ENCODE measurements around the gene LOXL4.

The LOXL4 gene

GRCh38 chr10:98294270-98294627 lies 26.3 kb upstream of the LOXL4 start:
- no peak for DNase-seq

DNA sequence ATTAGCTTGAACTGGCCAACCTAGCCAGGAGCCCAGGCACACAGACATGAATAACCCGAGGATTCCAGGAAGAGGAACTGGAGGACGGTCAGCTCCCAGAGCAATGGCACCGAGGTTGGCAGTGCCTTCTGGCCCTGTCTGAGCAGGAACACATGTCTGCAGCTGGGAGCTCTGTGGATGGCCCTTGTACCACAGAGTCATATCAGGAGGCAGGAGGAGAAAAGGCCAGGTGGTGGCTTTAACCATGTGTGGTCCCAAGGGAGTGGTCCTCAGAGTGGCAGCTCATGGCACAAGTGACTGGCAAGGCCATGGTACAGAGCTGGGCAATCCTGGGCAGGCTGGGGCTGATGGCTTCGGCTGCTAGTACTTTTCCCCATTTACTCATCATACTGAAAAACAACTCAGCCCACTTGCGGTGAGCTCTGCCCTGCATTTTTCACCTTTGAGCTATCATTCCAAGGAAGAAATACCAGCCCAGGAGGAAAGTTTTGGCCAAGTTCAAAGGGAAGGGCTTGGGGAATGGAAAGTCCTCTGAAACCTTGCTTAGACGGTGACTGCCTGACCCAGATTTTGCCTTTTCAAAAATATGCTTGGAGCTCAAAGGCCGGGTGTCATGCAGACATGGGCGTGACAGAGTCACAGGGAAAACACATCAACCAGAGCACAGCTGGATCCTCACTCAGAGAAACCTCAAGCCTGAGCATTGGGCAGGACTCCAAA lies 25.7 kb upstream of the LOXL4 start:
- DNase-seq, result no peak

DNA sequence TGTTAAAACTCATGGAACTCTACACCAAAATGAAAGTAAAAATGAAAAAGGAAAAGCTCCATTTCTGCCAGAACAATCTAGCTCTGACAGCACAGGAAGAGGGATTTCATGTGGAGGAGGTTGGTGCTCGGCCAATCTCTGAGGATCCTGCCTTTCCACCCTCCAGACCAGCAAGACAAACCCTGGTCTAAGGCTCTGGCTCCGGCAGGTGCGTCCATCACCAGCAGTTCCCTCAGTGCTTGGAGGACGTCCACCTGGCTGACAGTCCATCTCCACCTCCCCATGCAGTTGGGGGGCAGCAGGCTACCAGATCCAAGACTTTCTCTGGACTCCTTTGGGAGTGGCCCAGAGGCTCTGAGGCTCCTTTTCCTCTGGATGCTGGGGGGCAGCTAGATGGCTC lies 25.0 kb upstream of the LOXL4 start:
- no peak for DNase-seq

- no peak for DNase-seq
Measured at GRCh38 chr10:98289802-98290209, 21.8 kb upstream of the LOXL4 start.

- DNase-seq, result no peak
Measured at GRCh38 chr10:98287321-98287720, 19.3 kb upstream of the LOXL4 start.

DNA sequence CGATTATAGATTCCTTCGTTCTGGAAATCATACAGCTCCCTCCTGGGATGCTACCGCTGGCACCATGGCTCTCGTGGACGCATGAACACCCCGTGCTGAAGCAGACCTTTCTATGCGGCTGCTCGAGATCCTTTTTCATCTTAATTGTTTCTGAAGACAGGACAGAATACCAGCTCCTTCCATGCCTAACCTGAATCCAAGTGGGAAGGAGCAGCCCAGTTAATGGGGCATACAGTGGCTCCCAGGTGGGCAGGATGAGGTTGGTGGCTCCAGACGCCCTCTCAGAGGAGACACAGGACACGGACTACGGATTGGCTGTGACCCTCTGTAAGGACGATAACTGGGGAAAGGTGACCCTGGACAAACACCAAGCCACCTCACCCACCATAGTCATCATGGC lies 18.4 kb upstream of the LOXL4 start:
- DNase-seq, result no peak

DNA sequence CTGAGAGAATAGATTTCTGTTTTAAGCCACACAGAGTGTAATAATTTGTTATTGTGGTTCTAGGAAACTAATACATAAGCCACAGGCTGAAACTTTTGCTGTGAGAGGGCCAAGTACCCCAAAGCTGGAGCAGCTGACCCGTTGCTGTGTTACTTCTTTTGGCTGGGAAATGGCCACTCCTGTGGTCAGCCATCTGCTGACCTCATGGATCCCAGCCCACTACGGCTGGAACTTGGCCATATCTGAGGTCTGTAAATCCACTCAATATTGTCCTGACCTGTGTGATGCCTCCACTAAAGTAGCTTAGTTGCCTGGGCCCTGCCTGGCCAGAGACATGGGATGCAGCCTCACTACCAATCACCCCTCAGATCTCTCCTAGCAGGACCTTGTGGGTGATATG lies 17.4 kb upstream of the LOXL4 start:
- no peak for DNase-seq

GRCh38 chr10:98276311-98276710 lies 8.3 kb upstream of the LOXL4 start:
- no peak for DNase-seq

DNA sequence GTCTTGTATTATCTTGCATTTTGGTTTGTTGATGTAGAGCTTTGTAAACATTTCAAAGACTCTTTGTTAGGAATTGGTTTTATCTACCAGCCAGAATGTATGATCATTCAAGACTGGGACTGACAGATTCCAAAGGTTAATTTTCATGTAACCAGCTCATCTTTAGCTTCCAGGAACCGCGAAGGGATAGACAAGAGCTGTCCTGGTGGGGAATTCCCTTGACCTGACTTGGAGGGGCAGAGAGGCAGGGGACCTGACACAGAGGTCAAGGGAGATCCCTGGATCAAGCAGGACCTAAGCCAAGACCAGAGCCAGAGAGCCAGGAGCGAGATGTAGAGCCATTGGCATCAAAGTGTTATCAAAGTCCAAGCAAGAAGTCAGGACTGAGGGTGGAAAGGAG lies 6.6 kb upstream of the LOXL4 start:
- DNase-seq, result no peak

DNA sequence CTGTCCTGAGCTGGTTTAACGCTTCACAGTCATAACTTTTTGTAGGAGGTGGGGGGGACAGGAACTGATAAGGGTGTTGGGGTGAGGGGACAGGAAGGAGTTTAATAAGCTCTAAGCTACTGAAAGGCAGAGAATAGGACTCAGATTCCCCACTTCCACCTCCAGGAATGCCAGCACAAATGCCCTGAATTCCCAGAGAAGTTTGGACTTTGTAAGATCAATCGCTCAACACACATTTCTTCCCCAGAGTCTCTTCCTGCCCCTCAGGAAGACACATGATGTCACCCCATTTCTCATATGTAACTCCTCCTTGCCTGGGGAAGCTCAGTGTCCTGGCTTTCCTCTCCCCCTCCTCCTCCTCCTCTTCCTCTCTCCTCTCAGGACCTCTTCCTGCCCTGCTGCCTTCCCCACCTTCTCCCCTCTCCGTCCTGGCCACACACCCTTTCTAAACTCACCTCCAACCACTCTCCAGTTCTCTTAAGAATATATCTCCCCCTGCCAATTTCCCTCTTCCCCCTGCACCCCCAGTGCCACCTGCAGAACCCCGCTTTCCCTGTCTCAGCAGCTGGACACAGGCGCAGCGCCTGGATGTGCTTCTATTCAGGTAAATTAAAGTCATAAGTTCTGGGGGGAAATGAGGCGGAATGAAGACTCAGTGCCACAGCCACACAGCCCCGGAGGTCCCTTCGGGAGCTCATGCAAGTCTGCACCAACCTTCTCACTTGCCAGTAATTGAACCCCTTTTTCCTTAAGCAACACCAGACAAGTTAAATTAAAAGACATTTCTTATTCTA lies 5.3 kb upstream of the LOXL4 start:
- no peak for DNase-seq

DNA sequence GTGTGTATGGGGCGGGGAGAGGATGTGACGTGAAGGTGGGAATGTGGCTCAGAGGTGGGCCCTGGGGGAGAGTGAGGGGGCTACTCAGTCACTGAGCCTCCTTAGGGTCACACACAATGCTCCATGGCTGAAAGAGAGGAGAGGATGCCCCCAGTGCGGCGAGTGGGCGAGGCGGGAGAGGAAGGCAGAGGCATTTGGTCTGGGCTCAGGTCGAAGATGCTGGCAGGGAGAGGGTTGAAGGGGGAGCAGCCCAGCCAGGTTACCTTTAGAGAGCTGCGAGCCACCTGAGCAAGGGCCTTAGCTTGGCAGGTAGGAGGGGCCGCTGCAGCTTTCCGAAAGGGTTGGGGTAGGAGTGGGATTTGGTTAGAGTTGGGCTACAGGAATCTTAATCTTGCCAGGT lies 4.7 kb upstream of the LOXL4 start:
- DNase-seq, result no peak

DNA sequence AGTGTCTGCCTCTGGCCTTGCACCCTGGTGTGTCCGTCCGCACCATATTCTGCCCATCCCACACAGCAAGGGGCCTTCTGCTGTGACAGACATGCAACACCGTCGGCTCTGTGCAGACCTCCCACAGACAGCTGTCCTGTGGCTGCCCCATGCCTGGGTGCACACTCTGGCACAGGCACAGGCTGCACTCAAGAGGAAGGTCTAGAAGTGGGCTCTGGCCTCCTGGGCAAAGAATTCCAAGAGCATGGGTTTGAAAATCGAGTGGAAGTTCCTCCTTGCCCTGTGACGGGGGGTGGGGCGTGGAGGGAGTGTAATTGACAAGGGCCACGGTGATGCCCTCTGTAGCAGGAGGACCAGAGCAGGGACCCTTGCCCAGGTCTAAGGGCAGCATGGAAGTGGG lies 4.3 kb upstream of the LOXL4 start:
- no peak for DNase-seq

- no peak for DNase-seq
Measured at GRCh38 chr10:98270786-98271185, 2.8 kb upstream of the LOXL4 start.

DNA sequence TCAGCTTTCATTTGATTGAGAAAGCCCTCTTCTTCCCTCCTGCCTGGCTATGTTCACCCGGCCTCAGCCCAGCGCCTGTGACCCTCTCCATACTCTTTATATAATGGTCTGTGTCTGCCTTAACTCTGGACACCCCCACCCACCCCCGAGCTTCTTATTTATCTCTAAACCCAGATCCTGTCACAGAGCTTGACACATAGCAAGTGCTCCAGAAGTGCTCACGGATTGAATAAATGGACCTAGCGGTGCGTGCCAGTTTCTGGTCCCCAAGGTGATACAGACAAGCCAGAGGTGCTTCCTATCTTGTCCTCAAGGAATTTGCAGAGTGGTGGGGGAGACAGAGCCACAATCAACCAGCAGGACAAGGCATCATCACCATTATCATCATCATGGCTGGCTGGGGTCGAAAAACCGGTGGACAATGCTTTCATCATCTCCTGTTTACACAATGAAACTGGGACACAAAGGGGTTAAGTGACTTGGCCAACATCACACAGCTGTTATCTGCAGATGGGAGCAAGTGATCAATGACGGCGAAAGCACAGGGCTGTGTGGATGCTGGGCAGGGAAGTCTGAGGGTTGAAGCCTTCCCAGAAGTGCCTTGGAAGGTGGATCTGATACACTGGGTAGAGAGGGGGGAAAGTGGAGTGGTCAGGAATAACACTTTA lies 2.2 kb upstream of the LOXL4 start:
- no peak for DNase-seq

DNA sequence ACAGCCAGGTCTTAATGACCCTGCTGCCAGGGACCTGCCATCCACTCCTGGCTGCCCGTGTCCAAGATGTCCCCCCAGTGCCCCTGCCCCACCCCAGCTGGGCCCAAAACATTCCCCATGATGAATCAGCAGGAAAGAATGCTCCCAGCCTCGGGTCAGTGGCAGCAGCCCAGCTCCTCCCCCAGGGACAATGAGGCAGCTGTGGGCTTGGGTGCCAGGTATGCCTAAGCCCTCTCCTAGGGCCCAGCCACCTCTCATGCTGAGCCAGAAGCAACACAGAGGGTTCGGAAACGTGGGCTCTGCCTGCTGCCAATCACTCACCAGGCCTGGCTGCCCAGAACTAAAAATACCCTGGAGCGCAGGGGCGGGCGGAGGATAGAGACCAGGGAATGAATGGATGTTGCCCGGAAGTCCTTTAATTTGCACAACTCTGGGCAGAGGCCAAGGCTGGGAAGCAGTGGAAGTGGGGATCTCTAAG lies 1.5 kb upstream of the LOXL4 start:
- DNase-seq, result no peak

GRCh38 chr10:98268694-98269431 lies 869 bp upstream of the LOXL4 start:
- DNase-seq, result no peak

GRCh38 chr10:98267069-98267893 lies 713 bp downstream of the LOXL4 start:
- no peak for DNase-seq

GRCh38 chr10:98266647-98267046 lies 1.3 kb downstream of the LOXL4 start:
- DNase-seq, result no peak

DNA sequence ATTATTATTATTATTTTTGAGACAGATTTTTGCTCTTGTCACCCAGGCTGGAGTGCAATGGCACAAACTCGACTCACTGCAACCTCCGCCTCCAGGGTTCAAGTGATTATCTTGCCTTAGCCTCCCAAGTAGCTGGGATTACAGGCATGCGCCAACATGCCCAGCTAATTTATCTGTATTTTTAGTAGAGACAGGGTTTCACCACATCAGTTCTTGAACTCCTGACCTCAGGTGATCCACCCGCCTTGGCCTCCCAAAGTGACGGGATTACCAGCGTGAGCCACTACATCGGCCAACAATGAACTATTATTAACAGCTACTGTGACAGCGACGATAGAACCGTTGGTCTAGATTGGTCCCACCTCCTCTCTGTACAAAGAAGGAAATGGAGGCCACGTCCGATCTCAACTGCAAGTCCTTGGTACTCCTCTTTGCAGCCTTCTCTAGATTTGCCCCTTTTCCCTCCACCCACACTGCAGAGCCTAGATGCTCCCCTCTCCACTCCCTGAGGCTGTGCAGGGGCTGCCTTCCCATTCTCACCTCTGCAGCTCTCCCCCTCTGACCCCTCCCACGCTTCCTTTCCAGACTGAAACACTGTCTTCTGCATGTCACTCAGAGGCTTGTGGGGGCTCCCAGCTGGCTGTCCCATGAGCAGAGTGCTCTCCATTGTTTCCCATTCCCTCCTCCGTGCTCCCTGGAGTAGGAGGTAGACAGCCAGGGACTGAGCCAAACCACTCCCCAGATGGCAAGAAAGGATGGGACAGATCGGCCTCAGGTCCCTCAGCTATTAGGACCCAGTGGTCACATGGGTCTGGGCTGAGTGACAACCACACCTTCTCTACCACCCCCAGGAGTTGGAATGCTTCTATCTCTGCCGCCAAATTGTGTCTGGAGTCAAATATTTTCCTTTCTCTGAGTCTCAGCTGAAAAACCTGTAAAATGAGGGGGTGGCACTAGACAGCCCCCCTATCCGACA lies 2.3 kb downstream of the LOXL4 start:
- DNase-seq, result no peak

DNA sequence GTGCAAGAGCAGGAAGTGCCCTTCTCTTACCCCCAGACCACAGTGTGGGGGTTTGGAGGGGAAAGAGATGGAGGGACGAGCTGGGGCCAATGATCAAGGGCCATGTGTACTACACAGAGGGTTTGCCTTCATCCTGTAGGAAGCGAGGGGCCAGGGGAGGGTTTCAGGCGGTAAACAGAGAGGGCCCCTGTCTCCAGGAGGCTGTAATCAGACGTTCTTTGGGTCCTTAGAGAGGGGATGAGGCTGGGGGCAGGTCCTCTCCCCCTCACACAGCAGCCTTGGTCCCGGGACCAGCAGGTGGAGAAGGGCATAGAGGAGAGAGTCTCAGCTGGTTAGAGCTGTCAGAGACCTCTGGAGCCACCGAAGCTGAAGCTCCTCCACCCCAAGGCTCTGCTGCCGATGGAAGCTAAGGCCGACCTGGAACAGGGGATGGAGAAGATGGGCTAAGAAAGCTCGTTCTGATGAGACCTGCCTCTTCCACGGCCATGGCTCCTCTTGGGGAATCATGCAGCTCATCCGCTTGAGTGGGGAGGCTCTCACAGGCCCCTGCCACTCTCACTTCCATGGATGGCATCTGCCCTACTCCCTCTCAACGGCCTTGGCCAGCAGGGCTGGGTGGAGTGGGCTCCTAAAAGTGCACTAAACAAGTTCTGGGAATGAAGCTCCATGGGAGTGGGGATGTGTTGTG lies 3.5 kb downstream of the LOXL4 start:
- no peak for DNase-seq
